Thoracic aorta (tissue), 2 donors: Measurements from ENCODE around the gene TRPM3. TPM values are rescaled to one million over a fixed set of nuclear protein-coding genes. Genes with fewer than 3 reads are reported as not detected.

Source experiments
- ATAC-seq: fragments of 150-250 bp; one replicate; pipeline ENCODE4 v1.8.0; 2017; ENCODE audit warnings: low read depth; ENCODE audit not compliant: insufficient number of reproducible peaks, low FRiP score
- DNase-seq: peaks from one replicate; pipeline ENCODE4 v3.0.0-alpha.2; 2020; ENCODE audit warnings: low spot score
- H3K27ac ChIP-seq, 2 donors: fragments of 200-600 bp; sonication (generic); 1 replicate in 1 of 2; 2 replicates in 1 of 2; pipeline ENCODE4 v1.5.1; 2016; ENCODE audit warnings: mild to moderate bottlenecking in 2 of 2, moderate library complexity in 2 of 2
- H3K27me3 ChIP-seq: fragments of 200-600 bp; sonication (generic); replicated peaks from 2 replicates; pipeline ENCODE4 v1.6.0; 2016; ENCODE audit warnings: mild to moderate bottlenecking; ENCODE audit not compliant: insufficient read depth
- H3K36me3 ChIP-seq: fragments of 200-600 bp; sonication (generic); one replicate; pipeline ENCODE4 v1.5.1; 2016
- H3K4me1 ChIP-seq, 2 donors: fragments of 200-600 bp; sonication (generic); 1 replicate in 1 of 2; 2 replicates in 1 of 2; pipeline versions ENCODE4 v1.5.1 to v1.6.0; 2016; ENCODE audit warnings: low read depth in 2 of 2, mild to moderate bottlenecking in 1 of 2; ENCODE audit not compliant: control insufficient read depth in 1 of 2
- H3K4me3 ChIP-seq: fragments of 200-600 bp; sonication (generic); 2 replicates; pipeline ENCODE4 v1.5.1; 2016; ENCODE audit warnings: mild to moderate bottlenecking
- H3K9me3 ChIP-seq: fragments of 200-600 bp; sonication (generic); 2 replicates; pipeline ENCODE4 v1.5.1; 2016
- total RNA-seq, 2 donors: library from RNA; depleted of rRNA; stranded (reverse); fragments of >200 nt; gene quantifications; one replicate each; pipeline versions ENCODE4 v1.1.0 to v1.2.3, GENCODE V29; 2016
- TF ChIP-seq, protein P1 (sequence below): fragments of 200-600 bp; sonication (generic); IDR thresholded peaks from one replicate; pipeline ENCODE4 v1.5.1; 2019; ENCODE audit warnings: antibody characterized with exemption

TRPM3 gene
- total RNA-seq, 2 donors from 2014 or later = 2.1 to 5.0 TPM

DNA sequence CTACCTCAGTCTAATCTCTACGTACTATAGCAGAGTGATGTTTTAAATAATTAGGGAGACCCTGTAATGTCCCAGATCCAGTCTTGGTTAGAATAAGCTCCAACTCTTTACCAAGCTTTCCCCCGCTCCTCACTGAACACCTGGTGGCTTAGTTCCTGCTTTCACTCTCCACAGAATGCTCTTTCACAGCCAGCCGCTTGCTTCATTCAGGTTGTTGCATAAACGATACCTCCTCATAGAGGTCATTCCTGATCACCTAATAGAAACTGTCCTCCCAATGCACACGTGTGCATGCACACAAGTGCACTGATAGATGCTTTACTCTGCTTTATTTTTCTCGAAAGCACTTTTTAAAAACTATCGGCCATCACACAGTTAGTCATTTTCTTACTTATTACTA, 298.1 kb downstream of the TRPM3 start:
- Histone ChIP-seq H3K27ac (no peak overlapping the region), H3K27me3 (no peaks in the 10 kb centered on the region), H3K4me3 (no peak overlapping the region), H3K4me1 (no peaks in the 10 kb centered on the region), H3K36me3 (no peaks in the 10 kb centered on the region), H3K9me3 (no peaks in the 10 kb centered on the region)
- TF ChIP-seq, protein P1, sequence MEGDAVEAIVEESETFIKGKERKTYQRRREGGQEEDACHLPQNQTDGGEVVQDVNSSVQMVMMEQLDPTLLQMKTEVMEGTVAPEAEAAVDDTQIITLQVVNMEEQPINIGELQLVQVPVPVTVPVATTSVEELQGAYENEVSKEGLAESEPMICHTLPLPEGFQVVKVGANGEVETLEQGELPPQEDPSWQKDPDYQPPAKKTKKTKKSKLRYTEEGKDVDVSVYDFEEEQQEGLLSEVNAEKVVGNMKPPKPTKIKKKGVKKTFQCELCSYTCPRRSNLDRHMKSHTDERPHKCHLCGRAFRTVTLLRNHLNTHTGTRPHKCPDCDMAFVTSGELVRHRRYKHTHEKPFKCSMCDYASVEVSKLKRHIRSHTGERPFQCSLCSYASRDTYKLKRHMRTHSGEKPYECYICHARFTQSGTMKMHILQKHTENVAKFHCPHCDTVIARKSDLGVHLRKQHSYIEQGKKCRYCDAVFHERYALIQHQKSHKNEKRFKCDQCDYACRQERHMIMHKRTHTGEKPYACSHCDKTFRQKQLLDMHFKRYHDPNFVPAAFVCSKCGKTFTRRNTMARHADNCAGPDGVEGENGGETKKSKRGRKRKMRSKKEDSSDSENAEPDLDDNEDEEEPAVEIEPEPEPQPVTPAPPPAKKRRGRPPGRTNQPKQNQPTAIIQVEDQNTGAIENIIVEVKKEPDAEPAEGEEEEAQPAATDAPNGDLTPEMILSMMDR = no peak
- ATAC-seq (no peak), DNase-seq (no peak)

DNA sequence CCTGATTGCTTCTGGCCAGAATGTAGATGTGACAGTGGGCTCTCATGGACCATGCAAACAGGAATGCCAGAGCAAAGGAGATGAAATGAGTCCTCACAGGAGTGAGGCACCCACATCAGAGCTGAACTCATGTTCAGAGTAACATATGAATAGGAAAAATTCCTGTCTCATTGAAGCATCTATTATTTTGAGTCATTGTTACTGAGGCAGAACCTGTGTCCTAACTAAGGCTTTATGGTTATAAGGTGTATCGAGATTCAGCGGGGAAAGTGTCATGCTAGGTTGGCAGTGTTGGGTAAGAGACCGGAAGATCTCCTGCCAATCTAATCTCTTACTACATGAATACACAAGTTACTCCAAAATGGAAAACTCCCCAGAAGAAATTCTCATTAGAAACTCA, 304.1 kb downstream of the TRPM3 start:
- no peaks in the 10 kb centered on the region for H3K4me1 ChIP-seq
- DNase-seq (no peak), ATAC-seq (no peak)
- H3K27me3 ChIP-seq = no peaks in the 10 kb centered on the region
- no peak overlapping the region for H3K4me3 ChIP-seq
- no peak overlapping the region for H3K27ac ChIP-seq
- H3K9me3 ChIP-seq = no peaks in the 10 kb centered on the region
- H3K36me3 ChIP-seq = no peaks in the 10 kb centered on the region
- TF ChIP-seq, protein P1 = no peak

DNA sequence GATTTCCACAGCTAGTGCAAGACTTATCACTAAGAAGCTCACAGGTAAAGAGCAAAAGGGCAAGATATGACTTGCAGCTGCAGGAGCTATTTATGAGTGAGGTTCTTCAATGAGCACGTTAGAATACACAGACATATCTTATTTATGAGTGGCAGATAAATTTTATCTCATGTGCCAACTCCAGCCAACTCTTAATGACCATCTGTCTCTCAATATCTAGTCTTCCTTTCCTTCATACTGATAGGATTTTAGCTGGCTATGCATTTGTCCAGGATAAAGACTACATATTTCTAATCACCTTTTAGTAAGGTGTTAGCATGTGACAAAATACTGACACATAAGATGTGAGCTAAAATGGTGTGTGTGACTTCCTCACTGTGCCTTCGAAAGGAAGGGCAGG, 304.5 kb downstream of the TRPM3 start:
- ATAC-seq = no peak
- Histone ChIP-seq H3K4me1 (no peaks in the 10 kb centered on the region), H3K27me3 (no peaks in the 10 kb centered on the region), H3K9me3 (no peaks in the 10 kb centered on the region), H3K36me3 (no peaks in the 10 kb centered on the region), H3K4me3 (no peak overlapping the region), H3K27ac (no peak overlapping the region)
- TF ChIP-seq, protein P1 = no peak
- DNase-seq = no peak

DNA sequence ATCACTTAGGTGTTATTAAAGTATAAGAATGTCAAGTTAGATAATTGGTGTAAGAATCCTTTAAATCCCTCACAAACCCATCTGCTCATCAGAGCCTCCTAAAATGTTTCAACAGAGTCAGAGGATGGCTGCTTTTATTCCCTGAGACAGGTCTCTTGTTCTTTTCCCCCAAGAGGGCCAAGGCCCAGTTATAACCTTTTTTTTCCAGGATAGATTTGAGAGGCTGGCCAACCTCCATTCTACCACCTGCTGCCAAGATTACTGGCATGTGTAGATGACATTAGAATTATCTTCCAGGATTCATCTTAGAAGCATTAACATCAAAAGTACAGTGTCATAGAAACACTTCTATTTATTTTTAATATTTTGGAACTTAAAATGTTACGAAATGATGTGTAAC, 305.1 kb downstream of the TRPM3 start:
- Histone ChIP-seq H3K4me1 (no peaks in the 10 kb centered on the region), H3K4me3 (no peak overlapping the region), H3K27me3 (no peaks in the 10 kb centered on the region), H3K9me3 (no peaks in the 10 kb centered on the region), H3K36me3 (no peaks in the 10 kb centered on the region), H3K27ac (no peak overlapping the region)
- DNase-seq = no peak
- TF ChIP-seq, protein P1 = no peak
- no peak for ATAC-seq

DNA sequence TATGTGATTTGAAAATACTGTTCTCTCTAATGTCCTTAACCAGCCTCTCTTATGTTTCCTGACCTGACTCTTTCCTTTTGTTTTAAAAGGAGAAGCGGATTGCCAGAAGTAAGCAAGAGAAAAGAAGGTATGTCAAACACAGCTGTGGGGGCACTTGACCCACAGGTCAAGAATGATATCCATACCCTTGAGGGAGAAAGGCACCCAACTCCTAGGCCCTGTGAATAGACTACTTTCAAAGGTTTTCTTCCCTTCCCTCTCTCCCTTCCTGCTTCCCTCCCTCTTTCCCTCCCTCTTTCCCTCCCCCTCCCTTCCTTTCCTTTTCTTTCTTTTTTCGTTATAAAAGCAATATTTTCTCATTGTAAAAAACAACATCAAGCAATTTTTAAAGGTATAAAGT, 306.8 kb downstream of the TRPM3 start:
- Histone ChIP-seq H3K27ac (no peak overlapping the region), H3K9me3 (no peaks in the 10 kb centered on the region), H3K36me3 (no peaks in the 10 kb centered on the region), H3K4me3 (no peak overlapping the region), H3K4me1 (no peaks in the 10 kb centered on the region), H3K27me3 (no peaks in the 10 kb centered on the region)
- DNase-seq = no peak
- ATAC-seq = no peak
- TF ChIP-seq, protein P1 = no peak
